ENCODE measurements around the gene ARFGAP2.

GRCh38 chr11:47164321-47164720 is 12.4 kb downstream of the ARFGAP2 start:
- no peak for TF ChIP-seq CTCF (IDR thresholded peaks at IDR 0.05)
- no peak for TF ChIP-seq POLR2A (IDR thresholded peaks at IDR 0.05)
